Psoas muscle (tissue), 8 donors: ENCODE results near the gene SLC4A8. TPM values are rescaled to one million over a fixed set of nuclear protein-coding genes. Genes with fewer than 3 reads are reported as not detected.

Source experiments
- ATAC-seq, 4 donors: fragments of 200-7000 bp; cut with Tn5 transposase; one replicate each; pipeline ENCODE4 v1.9.1; 2020; ENCODE audit warnings: moderate library complexity in 3 of 4, mild to moderate bottlenecking in 2 of 4
- DNase-seq, 2 donors: peaks; one replicate each; pipeline ENCODE4 v3.0.0-alpha.2; 2020
- H3K27ac ChIP-seq: fragments of 200-600 bp; one replicate; pipeline ENCODE4 v1.8.0; 2022
- H3K27me3 ChIP-seq, 3 donors: fragments of 200-600 bp in 1 of 3; one replicate each; pipeline versions ENCODE4 v1.6.1 to v1.8.0; 2013 to 2022; ENCODE audit warnings: low read length in 2 of 3, mild to moderate bottlenecking in 2 of 3, moderate library complexity in 1 of 3; ENCODE audit not compliant: insufficient read depth in 3 of 3
- H3K36me3 ChIP-seq, 2 donors: fragments of 200-600 bp in 1 of 2; one replicate each; pipeline versions ENCODE4 v1.6.1 to v1.8.0; 2013 to 2022; ENCODE audit warnings: low read depth in 1 of 2, mild to moderate bottlenecking in 1 of 2, moderate library complexity in 1 of 2; ENCODE audit not compliant: insufficient read depth in 1 of 2
- H3K4me1 ChIP-seq: fragments of 200-600 bp; one replicate; pipeline ENCODE4 v1.8.0; 2022
- H3K4me3 ChIP-seq: fragments of 200-600 bp; one replicate; pipeline ENCODE4 v1.8.0; 2022; ENCODE audit warnings: mild to moderate bottlenecking
- H3K9me3 ChIP-seq: fragments of 200-600 bp; one replicate; pipeline ENCODE4 v1.8.0; 2022
- WGBS, 3 donors: extraction: QIAGEN DNeasy Blood & Tissue Kit; methylation state at CpG; one replicate each; pipeline versions ENCODE4 v1.1.6 to v1.1.7; 2013; 5-methylcytosine and 5-hydroxymethylcytosine counted together
- intact Hi-C, 2 donors: fragments of 100-400 bp; cut with DNase I; formaldehyde crosslinking; loops; one replicate each; pipeline versions ENCODE4 v1.11.0 to v1.14.2; 2022
- polyA plus RNA-seq, 3 donors: library from polyadenylated mRNA; stranded (reverse); fragments of 200-250 nt; gene quantifications; one replicate each; pipeline ENCODE4 v1.2.3, GENCODE V29; 2013
- total RNA-seq, 4 donors: library from RNA; stranded (reverse); fragmentation: NEBNext Ultra II Directional in 2 of 4; extraction: Animal tissue kit (Norgen Biotek cat#: 25700) in 2 of 4; gene quantifications; one replicate each; pipeline versions ENCODE4 v1.2.1 to v1.2.4, GENCODE V29; 2021 to 2023
- TF ChIP-seq, protein P1 (sequence below): fragments of 200-600 bp; IDR thresholded peaks from one replicate; pipeline ENCODE4 v1.8.0; 2022; ENCODE audit warnings: antibody characterized with exemption
- donor health status: healthy with polysubstance abuse.
- donor health status: DM: no; HTN: no; CAD: no; lungs with moderate emphysema.
- donor health status: Bipolar disorder and iron deficiency.
- donor health status: healthy.
- donor health status: DM: yes; HTN: yes; CAD: no.
- donor health status: DM: no; HTN: no; CAD: no.
- donor health status: DM: no; HTN: no; CAD: no.
- donor health status: DM: yes; HTN: yes; CAD: no.

SLC4A8 gene
- total and polyA plus RNA-seq, 7 donors: 0.02 to 0.91 (median 0.09) TPM; not detected in 1

DNA sequence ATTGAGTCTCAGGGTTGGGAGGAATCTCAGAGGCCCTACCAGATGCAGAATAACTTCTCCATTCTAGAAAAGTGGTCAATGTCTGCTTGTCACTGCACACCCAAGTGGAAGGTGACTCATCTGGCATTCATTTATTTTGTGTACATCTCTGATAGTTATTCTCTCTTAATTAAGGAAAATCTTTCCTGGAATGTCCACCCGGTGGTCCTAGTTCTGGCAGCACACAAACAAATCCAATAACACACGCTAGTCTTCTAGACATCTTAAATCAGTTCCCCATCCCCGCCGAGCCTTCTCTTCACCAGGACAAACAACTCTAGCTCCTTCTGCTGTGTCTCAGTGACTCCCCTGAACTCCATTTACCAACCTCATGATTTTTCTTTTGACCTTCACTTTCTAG lies 116.4 kb downstream of the SLC4A8 start:
- H3K27me3 ChIP-seq: peaks cover 0 to 31% (median 2%) of the 10 kb centered on the region in 3 donors
- H3K36me3 ChIP-seq: no peaks in the 10 kb centered on the region
- WGBS, 3 donors: 81 to 86% (median 82%) methylated on average over 4 of the region's 4 CpGs
- H3K27ac ChIP-seq: no peak overlapping the region
- TF ChIP-seq, protein P1, sequence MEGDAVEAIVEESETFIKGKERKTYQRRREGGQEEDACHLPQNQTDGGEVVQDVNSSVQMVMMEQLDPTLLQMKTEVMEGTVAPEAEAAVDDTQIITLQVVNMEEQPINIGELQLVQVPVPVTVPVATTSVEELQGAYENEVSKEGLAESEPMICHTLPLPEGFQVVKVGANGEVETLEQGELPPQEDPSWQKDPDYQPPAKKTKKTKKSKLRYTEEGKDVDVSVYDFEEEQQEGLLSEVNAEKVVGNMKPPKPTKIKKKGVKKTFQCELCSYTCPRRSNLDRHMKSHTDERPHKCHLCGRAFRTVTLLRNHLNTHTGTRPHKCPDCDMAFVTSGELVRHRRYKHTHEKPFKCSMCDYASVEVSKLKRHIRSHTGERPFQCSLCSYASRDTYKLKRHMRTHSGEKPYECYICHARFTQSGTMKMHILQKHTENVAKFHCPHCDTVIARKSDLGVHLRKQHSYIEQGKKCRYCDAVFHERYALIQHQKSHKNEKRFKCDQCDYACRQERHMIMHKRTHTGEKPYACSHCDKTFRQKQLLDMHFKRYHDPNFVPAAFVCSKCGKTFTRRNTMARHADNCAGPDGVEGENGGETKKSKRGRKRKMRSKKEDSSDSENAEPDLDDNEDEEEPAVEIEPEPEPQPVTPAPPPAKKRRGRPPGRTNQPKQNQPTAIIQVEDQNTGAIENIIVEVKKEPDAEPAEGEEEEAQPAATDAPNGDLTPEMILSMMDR: no peak
- no peaks in the 10 kb centered on the region for H3K4me1 ChIP-seq
- no peaks in the 10 kb centered on the region for H3K9me3 ChIP-seq
- no peak for DNase-seq
- no peak for ATAC-seq
- intact Hi-C loops: no loop called here
- no peak overlapping the region for H3K4me3 ChIP-seq

DNA sequence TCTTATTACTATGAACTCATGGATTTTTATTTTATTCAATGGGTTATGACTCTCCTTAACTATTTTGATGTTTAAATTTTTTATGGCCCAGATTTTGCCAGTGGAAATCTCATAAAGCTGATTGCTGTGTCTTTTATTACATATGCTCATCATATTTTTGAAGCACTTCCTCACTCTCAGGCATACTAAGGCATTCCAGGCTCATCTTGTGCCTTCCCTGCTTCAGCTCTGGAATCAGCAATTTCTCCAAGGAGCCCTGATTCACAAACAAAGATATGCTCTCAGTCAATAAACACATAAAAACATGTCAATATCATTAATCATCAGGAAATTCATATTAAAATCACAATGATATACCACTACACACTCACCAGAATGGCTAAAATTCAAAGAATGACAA lies 121.5 kb downstream of the SLC4A8 start:
- Histone ChIP-seq H3K27ac (no peak overlapping the region), H3K4me1 (no peaks in the 10 kb centered on the region), H3K36me3 (no peaks in the 10 kb centered on the region), H3K27me3 (peaks cover 0 to 37% (median 2%) of the 10 kb centered on the region in 3 donors), H3K9me3 (no peaks in the 10 kb centered on the region), H3K4me3 (no peak overlapping the region)
- no peak for ATAC-seq
- intact Hi-C loops: no loop called here
- TF ChIP-seq, protein P1: no peak
- no peak for DNase-seq

DNA sequence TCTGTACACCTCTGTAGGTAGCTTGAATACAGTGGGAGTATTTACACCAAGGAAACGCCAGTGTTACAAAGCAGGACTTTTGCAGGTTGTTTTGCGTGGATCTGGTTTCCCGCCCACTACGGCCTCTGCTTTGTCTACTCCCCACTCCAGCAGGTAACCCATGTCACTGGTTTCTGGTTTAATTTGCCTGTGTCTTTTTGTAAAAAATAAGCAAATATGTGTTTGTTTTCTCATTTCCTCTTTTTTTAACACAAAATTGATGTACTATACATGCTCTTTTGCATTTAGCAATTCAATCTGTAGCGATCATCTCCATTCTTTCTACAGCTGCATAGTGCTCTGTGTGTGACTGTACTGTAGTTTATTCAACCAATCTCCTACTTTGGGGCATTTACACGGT lies 123.0 kb downstream of the SLC4A8 start:
- ATAC-seq (no peak), DNase-seq (no peak)
- 79 to 80% (median 80%) methylated on average over 6 of the region's 6 CpGs for WGBS, 3 donors
- intact Hi-C loops: no loop called here
- Histone ChIP-seq H3K27ac (no peak overlapping the region), H3K27me3 (peaks cover 0 to 39% (median 4%) of the 10 kb centered on the region in 3 donors), H3K9me3 (no peaks in the 10 kb centered on the region), H3K4me3 (no peak overlapping the region), H3K4me1 (no peaks in the 10 kb centered on the region), H3K36me3 (no peaks in the 10 kb centered on the region)
- TF ChIP-seq, protein P1: no peak

DNA sequence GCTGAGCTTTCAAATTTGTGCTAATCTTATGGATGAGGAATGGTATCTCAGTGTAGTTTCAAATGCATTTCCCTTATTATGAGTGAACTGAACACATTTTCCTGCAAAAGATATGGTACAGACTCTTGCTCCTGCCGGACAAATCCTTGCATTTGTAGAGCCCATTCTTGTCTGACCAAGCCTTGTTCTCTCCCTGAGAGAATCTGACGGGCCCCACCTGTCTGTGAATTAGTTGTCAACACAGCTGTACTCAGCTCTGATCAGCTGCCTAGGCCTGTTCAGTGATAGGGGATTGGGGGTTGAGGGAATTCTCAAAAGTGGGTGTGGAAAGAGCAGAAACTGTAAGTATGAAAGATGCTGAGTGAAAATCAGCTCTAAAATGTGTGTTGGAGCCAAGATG lies 123.6 kb downstream of the SLC4A8 start:
- Histone ChIP-seq H3K9me3 (no peaks in the 10 kb centered on the region), H3K36me3 (no peaks in the 10 kb centered on the region), H3K4me1 (no peaks in the 10 kb centered on the region), H3K27me3 (peaks cover 0 to 32% (median 4%) of the 10 kb centered on the region in 3 donors), H3K4me3 (no peak overlapping the region), H3K27ac (no peak overlapping the region)
- no peak for ATAC-seq
- no peak for DNase-seq
- WGBS, 3 donors: 37 to 40% (median 39%) methylated on average over 2 of the region's 2 CpGs
- TF ChIP-seq, protein P1: no peak
- intact Hi-C loops: no loop called here

- Histone ChIP-seq H3K4me3 (no peak overlapping the region), H3K27me3 (peaks cover 0 to 22% (median 4%) of the 10 kb centered on the region in 3 donors), H3K4me1 (no peaks in the 10 kb centered on the region), H3K27ac (no peak overlapping the region), H3K36me3 (no peaks in the 10 kb centered on the region), H3K9me3 (no peaks in the 10 kb centered on the region)
- no peak for DNase-seq
- 49 to 50% (median 50%) methylated on average over 8 of the region's 8 CpGs for WGBS, 3 donors
- TF ChIP-seq, protein P1: no peak
- no peak for ATAC-seq
- intact Hi-C loops: no loop called here
Measured at GRCh38 chr12:51549637-51550036, 125.0 kb downstream of the SLC4A8 start.
